Measurements from ENCODE around the gene G2E3. TPM values are rescaled to one million over a fixed set of nuclear protein-coding genes. Genes with fewer than 3 reads are reported as not detected.
A peak's percentile ranks its signal among the peaks of the same experiment; 100 is the strongest.
"Not testable (repeated sequence)": the region's sequence is repeated elsewhere in the genome, so short reads cannot be mapped to it uniquely, and the experiment has no call there.

G2E3 gene
- total RNA-seq, 1 donor from 2014 or later, result 11.8 TPM

- H3K36me3 ChIP-seq (ENCODE audit: control insufficient read depth, insufficient read depth, low read length), result no peaks in the 10 kb centered on the region
- TF ChIP-seq, protein P1, sequence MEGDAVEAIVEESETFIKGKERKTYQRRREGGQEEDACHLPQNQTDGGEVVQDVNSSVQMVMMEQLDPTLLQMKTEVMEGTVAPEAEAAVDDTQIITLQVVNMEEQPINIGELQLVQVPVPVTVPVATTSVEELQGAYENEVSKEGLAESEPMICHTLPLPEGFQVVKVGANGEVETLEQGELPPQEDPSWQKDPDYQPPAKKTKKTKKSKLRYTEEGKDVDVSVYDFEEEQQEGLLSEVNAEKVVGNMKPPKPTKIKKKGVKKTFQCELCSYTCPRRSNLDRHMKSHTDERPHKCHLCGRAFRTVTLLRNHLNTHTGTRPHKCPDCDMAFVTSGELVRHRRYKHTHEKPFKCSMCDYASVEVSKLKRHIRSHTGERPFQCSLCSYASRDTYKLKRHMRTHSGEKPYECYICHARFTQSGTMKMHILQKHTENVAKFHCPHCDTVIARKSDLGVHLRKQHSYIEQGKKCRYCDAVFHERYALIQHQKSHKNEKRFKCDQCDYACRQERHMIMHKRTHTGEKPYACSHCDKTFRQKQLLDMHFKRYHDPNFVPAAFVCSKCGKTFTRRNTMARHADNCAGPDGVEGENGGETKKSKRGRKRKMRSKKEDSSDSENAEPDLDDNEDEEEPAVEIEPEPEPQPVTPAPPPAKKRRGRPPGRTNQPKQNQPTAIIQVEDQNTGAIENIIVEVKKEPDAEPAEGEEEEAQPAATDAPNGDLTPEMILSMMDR (IDR thresholded peaks at IDR 0.05; ENCODE audit: insufficient read depth, low read length, severe bottlenecking), result no peak
- no peak overlapping the region for H3K4me3 ChIP-seq (ENCODE audit: low read depth, low read length)
- DNase-seq (ENCODE audit: low read depth) (no peak), FAIRE-seq (no peak)
- H3K27me3 ChIP-seq (ENCODE audit: control insufficient read depth, insufficient read depth, low read length), result no peaks in the 10 kb centered on the region
Measured at GRCh38 chr14:30641207-30641606, 82.2 kb downstream of the G2E3 start.

DNA sequence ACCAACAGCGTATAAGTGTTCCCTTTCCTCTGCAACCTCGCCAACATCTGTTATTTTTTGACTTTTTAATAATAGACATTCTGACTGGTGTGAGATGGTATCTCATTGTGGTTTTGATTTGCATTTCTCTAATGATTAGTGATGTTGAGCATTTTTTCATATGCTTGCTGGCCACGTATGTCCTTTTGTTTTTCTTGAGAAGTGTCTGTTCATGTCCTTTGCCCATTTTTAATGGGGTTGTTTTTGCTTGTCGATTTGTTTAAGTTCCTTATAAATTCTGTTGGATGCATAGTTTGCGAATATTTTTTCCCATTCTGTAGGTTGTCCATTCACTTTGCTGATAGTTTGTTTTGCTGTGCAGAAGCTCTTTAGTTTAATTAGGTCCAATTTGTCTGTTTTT, 85.5 kb downstream of the G2E3 start:
- not testable (repeated sequence) for H3K36me3 ChIP-seq (ENCODE audit: control insufficient read depth, insufficient read depth, low read length); DNase-seq (ENCODE audit: low read depth); FAIRE-seq; H3K4me3 ChIP-seq (ENCODE audit: low read depth, low read length); H3K27me3 ChIP-seq (ENCODE audit: control insufficient read depth, insufficient read depth, low read length)

- no peak for FAIRE-seq
- Histone ChIP-seq H3K4me3 (ENCODE audit: low read depth, low read length) (no peak overlapping the region), H3K36me3 (ENCODE audit: control insufficient read depth, insufficient read depth, low read length) (peaks cover 2% of the 10 kb centered on the region)
Measured at GRCh38 chr14:30645600-30645999, 86.6 kb downstream of the G2E3 start.

GRCh38 chr14:30648471-30648870, 89.5 kb downstream of the G2E3 start:
- Histone ChIP-seq H3K36me3 (ENCODE audit: control insufficient read depth, insufficient read depth, low read length) (peaks cover 4% of the 10 kb centered on the region), H3K27me3 (ENCODE audit: control insufficient read depth, insufficient read depth, low read length) (no peaks in the 10 kb centered on the region), H3K4me3 (ENCODE audit: low read depth, low read length) (no peak overlapping the region)
- no peak for DNase-seq (ENCODE audit: low read depth)
- no peak for FAIRE-seq
- TF ChIP-seq, protein P1 (IDR thresholded peaks at IDR 0.05; ENCODE audit: insufficient read depth, low read length, severe bottlenecking), result no peak

More at GRCh38 chr14:30645600-30645999, 86.6 kb downstream of the G2E3 start:
- TF ChIP-seq, protein P1 (IDR thresholded peaks at IDR 0.05; ENCODE audit: insufficient read depth, low read length, severe bottlenecking), result no peak
- no peak for DNase-seq (ENCODE audit: low read depth)
- H3K27me3 ChIP-seq (ENCODE audit: control insufficient read depth, insufficient read depth, low read length), result no peaks in the 10 kb centered on the region

DNA sequence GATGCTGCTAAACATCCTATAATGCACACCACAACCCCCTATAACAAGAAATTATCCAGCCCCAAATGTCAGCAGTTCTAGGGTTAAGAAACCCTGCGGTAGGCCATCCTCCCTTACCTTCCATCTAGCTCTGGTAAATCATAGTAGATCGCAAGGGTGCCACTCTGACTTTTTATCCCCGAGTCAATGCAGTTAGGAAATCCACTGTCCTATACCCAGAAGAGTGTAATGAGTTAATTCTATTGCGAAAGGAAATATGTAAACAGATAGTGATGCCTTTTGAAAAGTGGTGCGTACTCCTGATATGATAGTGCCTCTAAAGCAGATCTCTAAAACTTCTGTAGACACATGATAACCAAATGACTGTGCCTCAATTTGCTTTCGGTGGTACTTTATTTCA, 93.0 kb downstream of the G2E3 start:
- H3K36me3 ChIP-seq (ENCODE audit: control insufficient read depth, insufficient read depth, low read length), result peaks cover 4% of the 10 kb centered on the region
- FAIRE-seq, result no peak
- H3K4me3 ChIP-seq (ENCODE audit: low read depth, low read length), result no peak overlapping the region
- TF ChIP-seq, protein P1 (IDR thresholded peaks at IDR 0.05; ENCODE audit: insufficient read depth, low read length, severe bottlenecking), result no peak
- no peaks in the 10 kb centered on the region for H3K27me3 ChIP-seq (ENCODE audit: control insufficient read depth, insufficient read depth, low read length)
- DNase-seq (ENCODE audit: low read depth), result no peak

DNA sequence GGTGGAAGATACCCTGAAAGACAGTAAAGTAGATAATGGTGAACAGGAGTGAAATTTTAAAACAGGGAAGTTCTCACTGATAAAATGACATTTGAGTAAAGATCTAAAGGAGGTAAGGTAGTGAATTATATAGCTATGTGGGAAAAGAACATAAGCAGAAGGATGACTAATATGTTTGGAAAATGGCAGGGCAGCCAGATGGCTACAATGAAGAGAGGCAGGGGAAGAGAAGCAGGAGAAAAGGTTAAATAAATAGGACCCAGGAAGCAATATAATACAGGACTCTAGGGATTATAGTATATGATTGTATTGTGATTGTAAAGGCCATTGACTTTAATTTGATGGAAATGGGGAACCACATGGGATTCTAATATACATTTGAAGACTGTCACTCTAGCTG, 96.2 kb downstream of the G2E3 start:
- DNase-seq (ENCODE audit: low read depth), result peak; percentile 3
- no peak for FAIRE-seq
- Histone ChIP-seq H3K36me3 (ENCODE audit: control insufficient read depth, insufficient read depth, low read length) (peaks cover 2% of the 10 kb centered on the region), H3K27me3 (ENCODE audit: control insufficient read depth, insufficient read depth, low read length) (no peaks in the 10 kb centered on the region), H3K4me3 (ENCODE audit: low read depth, low read length) (no peak overlapping the region)
- TF ChIP-seq, protein P1 (IDR thresholded peaks at IDR 0.05; ENCODE audit: insufficient read depth, low read length, severe bottlenecking), result no peak

Data from bronchial epithelial cell (primary cell).